Measurements from ENCODE around the gene CTBP1.

CTBP1 gene

DNA sequence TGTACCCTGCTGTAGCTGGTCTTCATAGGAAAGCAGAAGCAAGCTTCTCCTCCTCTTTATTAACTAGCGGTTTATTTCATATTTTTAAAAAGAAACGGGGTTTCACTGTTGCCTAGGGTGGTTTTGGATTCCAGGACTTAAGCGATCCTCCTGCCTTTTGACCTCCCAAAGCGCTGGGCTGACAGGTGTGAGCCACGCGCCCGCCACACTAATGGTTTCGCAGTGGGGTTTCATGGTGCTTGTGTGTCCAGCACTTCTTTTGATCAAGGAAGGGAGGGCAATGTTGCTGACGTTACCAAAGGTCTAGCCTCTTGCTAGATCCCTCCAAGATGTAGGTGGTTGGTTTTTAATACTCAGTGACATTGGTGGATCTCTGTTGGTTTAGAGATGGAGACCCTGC lies 42.2 kb upstream of the CTBP1 start:
- Histone ChIP-seq H3K27ac (ENCODE audit: low read length) (no peak overlapping the region), H3K4me2 (ENCODE audit: low read length) (peak overlapping the region; percentile 70), H3K27me3 (ENCODE audit: low read depth, low read length) (no peaks in the 10 kb centered on the region), H2AFZ (ENCODE audit: low read depth, low read length) (no peak overlapping the region), H3K9ac (ENCODE audit: low read length) (peak overlapping the region; percentile 83), H3K79me2 (ENCODE audit: low read length) (peaks cover 65% of the 10 kb centered on the region), H3K4me1 (ENCODE audit: low read length) (peaks cover 22% of the 10 kb centered on the region), H3K4me3 (ENCODE audit: low read length) (peak overlapping the region; percentile 93), H3K36me3 (replicated peaks; ENCODE audit: low read depth, low read length) (no peaks in the 10 kb centered on the region), H3K9me3 (ENCODE audit: insufficient read depth, low read length) (0 out of 2 replicates have a peak, but pooled peaks cover 3% of the 10 kb centered on the region), H4K20me1 (ENCODE audit: insufficient read depth, low read length) (peaks cover 39% of the 10 kb centered on the region)
- TF ChIP-seq, protein P1, sequence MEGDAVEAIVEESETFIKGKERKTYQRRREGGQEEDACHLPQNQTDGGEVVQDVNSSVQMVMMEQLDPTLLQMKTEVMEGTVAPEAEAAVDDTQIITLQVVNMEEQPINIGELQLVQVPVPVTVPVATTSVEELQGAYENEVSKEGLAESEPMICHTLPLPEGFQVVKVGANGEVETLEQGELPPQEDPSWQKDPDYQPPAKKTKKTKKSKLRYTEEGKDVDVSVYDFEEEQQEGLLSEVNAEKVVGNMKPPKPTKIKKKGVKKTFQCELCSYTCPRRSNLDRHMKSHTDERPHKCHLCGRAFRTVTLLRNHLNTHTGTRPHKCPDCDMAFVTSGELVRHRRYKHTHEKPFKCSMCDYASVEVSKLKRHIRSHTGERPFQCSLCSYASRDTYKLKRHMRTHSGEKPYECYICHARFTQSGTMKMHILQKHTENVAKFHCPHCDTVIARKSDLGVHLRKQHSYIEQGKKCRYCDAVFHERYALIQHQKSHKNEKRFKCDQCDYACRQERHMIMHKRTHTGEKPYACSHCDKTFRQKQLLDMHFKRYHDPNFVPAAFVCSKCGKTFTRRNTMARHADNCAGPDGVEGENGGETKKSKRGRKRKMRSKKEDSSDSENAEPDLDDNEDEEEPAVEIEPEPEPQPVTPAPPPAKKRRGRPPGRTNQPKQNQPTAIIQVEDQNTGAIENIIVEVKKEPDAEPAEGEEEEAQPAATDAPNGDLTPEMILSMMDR (IDR thresholded peaks at IDR 0.05; ENCODE audit: low read depth, low read length), result no peak
- TF ChIP-seq EZH2phosphoT487 (IDR thresholded peaks at IDR 0.05; ENCODE audit: low read depth), result no peak

- 0 out of 2 replicates have a peak, but pooled peaks cover 4% of the 10 kb centered on the region for H3K9me3 ChIP-seq (ENCODE audit: insufficient read depth, low read length)
- peak overlapping the region; percentile 93 for H3K4me3 ChIP-seq (ENCODE audit: low read length)
- H3K27ac ChIP-seq (ENCODE audit: low read length), result no peak overlapping the region
- no peak overlapping the region for H2AFZ ChIP-seq (ENCODE audit: low read depth, low read length)
- H3K36me3 ChIP-seq (replicated peaks; ENCODE audit: low read depth, low read length), result no peaks in the 10 kb centered on the region
- H4K20me1 ChIP-seq (ENCODE audit: insufficient read depth, low read length), result peaks cover 38% of the 10 kb centered on the region
- H3K9ac ChIP-seq (ENCODE audit: low read length), result peak overlapping the region; percentile 83
- no peak for TF ChIP-seq EZH2phosphoT487 (IDR thresholded peaks at IDR 0.05; ENCODE audit: low read depth)
- TF ChIP-seq, protein P1 (IDR thresholded peaks at IDR 0.05; ENCODE audit: low read depth, low read length), result no peak
- H3K4me2 ChIP-seq (ENCODE audit: low read length), result peak overlapping the region; percentile 70
- no peaks in the 10 kb centered on the region for H3K27me3 ChIP-seq (ENCODE audit: low read depth, low read length)
- peaks cover 60% of the 10 kb centered on the region for H3K79me2 ChIP-seq (ENCODE audit: low read length)
- peaks cover 22% of the 10 kb centered on the region for H3K4me1 ChIP-seq (ENCODE audit: low read length)
Observed at GRCh38 chr4:1290165-1290977, 41.4 kb upstream of the CTBP1 start.

GRCh38 chr4:1289207-1290164 lies 40.6 kb upstream of the CTBP1 start, which contains the start of gene MAEA:
Gene MAEA, plus strand, starts transcription at chr4:1289891. Its CDS starts 23 bp downstream, at chr4:1289914.
- Histone ChIP-seq H3K79me2 (ENCODE audit: low read length) (peaks cover 52% of the 10 kb centered on the region), H3K4me3 (ENCODE audit: low read length) (peak within 1 kb of the TSS; percentile 93), H3K36me3 (replicated peaks; ENCODE audit: low read depth, low read length) (no peaks in the 10 kb centered on the region), H3K9me3 (ENCODE audit: insufficient read depth, low read length) (0 out of 2 replicates have a peak, but pooled peaks cover 4% of the 10 kb centered on the region), H3K27me3 (ENCODE audit: low read depth, low read length) (no peaks in the 10 kb centered on the region), H4K20me1 (ENCODE audit: insufficient read depth, low read length) (peaks cover 32% of the 10 kb centered on the region), H2AFZ (ENCODE audit: low read depth, low read length) (0 out of 2 replicates have a peak within 1 kb of the TSS, but pooled peaks have one; percentile 55), H3K27ac (ENCODE audit: low read length) (peak within 1 kb of the TSS; percentile 33; the same call in 1 of the 2 replicates), H3K4me2 (ENCODE audit: low read length) (peak within 1 kb of the TSS; percentile 77), H3K9ac (ENCODE audit: low read length) (peak within 1 kb of the TSS; percentile 86), H3K4me1 (ENCODE audit: low read length) (peaks cover 22% of the 10 kb centered on the region)
- TF ChIP-seq, protein P1 (IDR thresholded peaks at IDR 0.05; ENCODE audit: low read depth, low read length), result no peak
- TF ChIP-seq EZH2phosphoT487 (IDR thresholded peaks at IDR 0.05; ENCODE audit: low read depth), result no peak
